ENCODE data around the gene EIF2AK3.

The EIF2AK3 gene

DNA sequence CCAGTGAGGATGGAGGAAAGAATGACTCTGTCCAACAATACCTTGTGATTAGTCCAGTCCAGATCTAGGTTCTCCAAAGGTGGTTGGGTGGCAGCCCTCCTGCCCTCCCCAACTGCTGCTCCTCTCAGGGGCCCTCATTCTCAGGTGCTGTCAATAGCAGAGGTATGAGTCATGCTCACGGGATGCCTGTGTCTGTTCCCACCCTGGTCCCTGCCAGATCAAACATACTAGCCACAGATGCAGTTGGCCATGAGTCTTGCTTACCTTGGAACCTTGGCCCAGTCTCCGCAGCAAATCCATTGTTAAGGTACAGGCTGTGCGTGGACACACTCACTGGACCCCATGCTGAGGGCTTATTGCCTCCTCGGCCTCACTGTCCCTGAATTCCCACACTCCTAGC is 39.3 kb upstream of the EIF2AK3 start:
- no peak for TF ChIP-seq EZH2phosphoT487 (IDR thresholded peaks at IDR 0.05; ENCODE audit: borderline replicate concordance)
- TF ChIP-seq, protein P1, sequence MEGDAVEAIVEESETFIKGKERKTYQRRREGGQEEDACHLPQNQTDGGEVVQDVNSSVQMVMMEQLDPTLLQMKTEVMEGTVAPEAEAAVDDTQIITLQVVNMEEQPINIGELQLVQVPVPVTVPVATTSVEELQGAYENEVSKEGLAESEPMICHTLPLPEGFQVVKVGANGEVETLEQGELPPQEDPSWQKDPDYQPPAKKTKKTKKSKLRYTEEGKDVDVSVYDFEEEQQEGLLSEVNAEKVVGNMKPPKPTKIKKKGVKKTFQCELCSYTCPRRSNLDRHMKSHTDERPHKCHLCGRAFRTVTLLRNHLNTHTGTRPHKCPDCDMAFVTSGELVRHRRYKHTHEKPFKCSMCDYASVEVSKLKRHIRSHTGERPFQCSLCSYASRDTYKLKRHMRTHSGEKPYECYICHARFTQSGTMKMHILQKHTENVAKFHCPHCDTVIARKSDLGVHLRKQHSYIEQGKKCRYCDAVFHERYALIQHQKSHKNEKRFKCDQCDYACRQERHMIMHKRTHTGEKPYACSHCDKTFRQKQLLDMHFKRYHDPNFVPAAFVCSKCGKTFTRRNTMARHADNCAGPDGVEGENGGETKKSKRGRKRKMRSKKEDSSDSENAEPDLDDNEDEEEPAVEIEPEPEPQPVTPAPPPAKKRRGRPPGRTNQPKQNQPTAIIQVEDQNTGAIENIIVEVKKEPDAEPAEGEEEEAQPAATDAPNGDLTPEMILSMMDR (conservative IDR thresholded peaks at IDR 0.05; ENCODE audit: low read length): no peak
- Histone ChIP-seq H3K36me3 (ENCODE audit: insufficient read depth, low read length) (no peaks in the 10 kb centered on the region), H3K27me3 (ENCODE audit: insufficient read depth, low read length, poor library complexity, severe bottlenecking) (no peaks in the 10 kb centered on the region), H3F3A (ENCODE audit: low read depth) (no peaks in the 10 kb centered on the region), H4K20me1 (ENCODE audit: insufficient read depth, low read length, poor library complexity, severe bottlenecking) (no peaks in the 10 kb centered on the region), H3K4me3 (ENCODE audit: low read length, poor library complexity, severe bottlenecking) (no peak overlapping the region), H3K9me2 (replicated peaks; ENCODE audit: low read depth, low read length) (no peaks in the 10 kb centered on the region), H3K4me1 (ENCODE audit: insufficient read depth, low read length, poor library complexity, severe bottlenecking) (no peaks in the 10 kb centered on the region), H3K79me2 (ENCODE audit: insufficient read depth, low read length) (no peaks in the 10 kb centered on the region), H3K9ac (ENCODE audit: low read depth, low read length, poor library complexity, severe bottlenecking) (no peak overlapping the region), H2AFZ (ENCODE audit: low read length) (no peak overlapping the region), H3K9me3 (ENCODE audit: insufficient read depth, low read depth, low read length) (no peaks in the 10 kb centered on the region), H3K4me2 (ENCODE audit: low read depth, low read length, poor library complexity, severe bottlenecking) (no peak overlapping the region)

DNA sequence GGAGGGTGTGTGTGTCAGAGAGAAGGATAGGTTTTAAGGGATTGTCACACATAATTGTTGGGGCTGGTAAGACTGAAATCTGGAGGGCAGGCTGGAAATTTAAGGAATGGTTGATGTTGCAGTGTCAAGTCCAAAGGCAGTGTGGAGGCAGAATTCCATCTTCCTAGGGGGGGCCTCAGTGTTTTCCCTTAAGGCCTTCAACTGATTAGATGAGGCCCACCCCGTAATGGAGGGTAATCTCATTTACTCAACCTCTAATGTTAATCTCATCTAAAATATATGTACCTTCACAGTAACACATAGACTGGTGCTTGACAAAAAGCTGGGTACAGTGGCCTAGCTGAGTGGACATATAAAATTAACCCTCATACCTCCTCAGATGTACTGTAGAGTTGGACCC is 33.4 kb upstream of the EIF2AK3 start:
- no peaks in the 10 kb centered on the region for H3F3A ChIP-seq (ENCODE audit: low read depth)
- no peaks in the 10 kb centered on the region for H3K9me2 ChIP-seq (replicated peaks; ENCODE audit: low read depth, low read length)
- H3K36me3 ChIP-seq (ENCODE audit: insufficient read depth, low read length): no peaks in the 10 kb centered on the region
- H4K20me1 ChIP-seq (ENCODE audit: insufficient read depth, low read length, poor library complexity, severe bottlenecking): no peaks in the 10 kb centered on the region
- H3K4me3 ChIP-seq (ENCODE audit: low read length, poor library complexity, severe bottlenecking): no peak overlapping the region
- H3K79me2 ChIP-seq (ENCODE audit: insufficient read depth, low read length): no peaks in the 10 kb centered on the region
- H3K9me3 ChIP-seq (ENCODE audit: insufficient read depth, low read depth, low read length): no peaks in the 10 kb centered on the region
- H3K4me2 ChIP-seq (ENCODE audit: low read depth, low read length, poor library complexity, severe bottlenecking): no peak overlapping the region
- no peak overlapping the region for H3K9ac ChIP-seq (ENCODE audit: low read depth, low read length, poor library complexity, severe bottlenecking)
- no peaks in the 10 kb centered on the region for H3K4me1 ChIP-seq (ENCODE audit: insufficient read depth, low read length, poor library complexity, severe bottlenecking)
- no peak overlapping the region for H2AFZ ChIP-seq (ENCODE audit: low read length)
- TF ChIP-seq, protein P1 (conservative IDR thresholded peaks at IDR 0.05; ENCODE audit: low read length): no peak
- TF ChIP-seq EZH2phosphoT487 (IDR thresholded peaks at IDR 0.05; ENCODE audit: borderline replicate concordance): no peak
- no peaks in the 10 kb centered on the region for H3K27me3 ChIP-seq (ENCODE audit: insufficient read depth, low read length, poor library complexity, severe bottlenecking)

DNA sequence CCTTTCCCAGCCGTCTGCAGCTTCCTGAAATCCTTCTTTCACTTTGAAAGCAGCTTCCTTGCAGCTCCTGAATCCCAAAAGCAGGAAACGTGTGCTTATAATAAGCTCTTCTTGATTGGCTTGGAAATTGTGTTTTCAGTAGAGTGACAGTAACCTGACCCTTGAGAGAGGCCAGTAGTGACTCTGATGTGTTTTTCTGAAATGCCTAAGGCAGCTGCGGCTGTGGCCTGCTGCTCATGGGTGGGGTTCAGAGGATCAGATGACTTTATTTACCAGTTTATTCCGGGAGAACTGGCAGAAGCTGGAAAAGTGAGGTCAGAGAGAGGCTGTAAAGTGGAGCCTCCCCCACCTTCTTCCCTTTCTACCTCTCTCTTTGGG is 32.3 kb upstream of the EIF2AK3 start:
- H3F3A ChIP-seq (ENCODE audit: low read depth): no peaks in the 10 kb centered on the region
- H3K9me2 ChIP-seq (replicated peaks; ENCODE audit: low read depth, low read length): no peaks in the 10 kb centered on the region
- no peak overlapping the region for H2AFZ ChIP-seq (ENCODE audit: low read length)
- no peaks in the 10 kb centered on the region for H3K27me3 ChIP-seq (ENCODE audit: insufficient read depth, low read length, poor library complexity, severe bottlenecking)
- H3K4me1 ChIP-seq (ENCODE audit: insufficient read depth, low read length, poor library complexity, severe bottlenecking): no peaks in the 10 kb centered on the region
- H3K36me3 ChIP-seq (ENCODE audit: insufficient read depth, low read length): no peaks in the 10 kb centered on the region
- H3K9me3 ChIP-seq (ENCODE audit: insufficient read depth, low read depth, low read length): no peaks in the 10 kb centered on the region
- no peak overlapping the region for H3K4me2 ChIP-seq (ENCODE audit: low read depth, low read length, poor library complexity, severe bottlenecking)
- no peaks in the 10 kb centered on the region for H3K79me2 ChIP-seq (ENCODE audit: insufficient read depth, low read length)
- H3K4me3 ChIP-seq (ENCODE audit: low read length, poor library complexity, severe bottlenecking): no peak overlapping the region
- TF ChIP-seq, protein P1 (conservative IDR thresholded peaks at IDR 0.05; ENCODE audit: low read length): no peak
- no peak for TF ChIP-seq EZH2phosphoT487 (IDR thresholded peaks at IDR 0.05; ENCODE audit: borderline replicate concordance)
- no peaks in the 10 kb centered on the region for H4K20me1 ChIP-seq (ENCODE audit: insufficient read depth, low read length, poor library complexity, severe bottlenecking)
- no peak overlapping the region for H3K9ac ChIP-seq (ENCODE audit: low read depth, low read length, poor library complexity, severe bottlenecking)

Data from Loucy (cell line).